Endothelial cell of umbilical vein (primary cell): ENCODE results near the gene APOO.

Source experiments
- CTCF ChIP-seq, 2 donors: IDR thresholded peaks; 1 replicate in 1 of 2; 2 replicates in 1 of 2; pipeline ENCODE4 v1.5.1; 2011; ENCODE audit warnings: low read length in 2 of 2, mild to moderate bottlenecking in 2 of 2, moderate library complexity in 2 of 2, control low read depth in 1 of 2, inconsistent platforms in 1 of 2, low read depth in 1 of 2; ENCODE audit not compliant: insufficient read depth in 1 of 2; ENCODE audit errors: extremely low read depth in 1 of 2
- EZH2 ChIP-seq: IDR thresholded peaks from 2 replicates; pipeline ENCODE4 v1.6.1; 2012; ENCODE audit warnings: borderline replicate concordance, low read depth, mild to moderate bottlenecking, moderate library complexity, low read length, inconsistent platforms; ENCODE audit not compliant: severe bottlenecking
- MYC ChIP-seq: IDR thresholded peaks from one replicate; pipeline ENCODE4 v1.6.1; 2011; ENCODE audit warnings: mild to moderate bottlenecking, low read depth, low read length
- POLR2A ChIP-seq: IDR thresholded peaks from 2 replicates; pipeline ENCODE4 v1.6.1; 2012; ENCODE audit warnings: low read depth, mild to moderate bottlenecking, control low read depth, low read length
- POLR2AphosphoS5 ChIP-seq: IDR thresholded peaks from 2 replicates; pipeline ENCODE4 v1.6.1; 2012; ENCODE audit warnings: low read depth, mild to moderate bottlenecking, control low read depth, low read length, moderate library complexity; ENCODE audit not compliant: insufficient read depth

- TF ChIP-seq POLR2A (no peak), CTCF (IDR thresholded peaks at IDR 0.05; ENCODE audit: extremely low read depth in 1 of 2, insufficient read depth in 1 of 2, low read depth in 1 of 2, low read length in 2 of 2) (no peak), MYC (no peak), POLR2AphosphoS5 (no peak), EZH2 (no peak)
These were observed 96.6 kb downstream of the APOO start for GRCh38 chrX:23811108-23811651.
